GM21367 (cell line): ENCODE results near the gene TMEM116.
"Not testable (repeated sequence)": the region's sequence is repeated elsewhere in the genome, so short reads cannot be mapped to it uniquely, and the experiment has no call there.

Source experiments
- ATAC-seq: cut with Tn5 transposase; IDR thresholded peaks from one replicate; pipeline ENCODE4 v1.9.1; 2021; ENCODE audit not compliant: unreplicated experiment

TMEM116 gene

DNA sequence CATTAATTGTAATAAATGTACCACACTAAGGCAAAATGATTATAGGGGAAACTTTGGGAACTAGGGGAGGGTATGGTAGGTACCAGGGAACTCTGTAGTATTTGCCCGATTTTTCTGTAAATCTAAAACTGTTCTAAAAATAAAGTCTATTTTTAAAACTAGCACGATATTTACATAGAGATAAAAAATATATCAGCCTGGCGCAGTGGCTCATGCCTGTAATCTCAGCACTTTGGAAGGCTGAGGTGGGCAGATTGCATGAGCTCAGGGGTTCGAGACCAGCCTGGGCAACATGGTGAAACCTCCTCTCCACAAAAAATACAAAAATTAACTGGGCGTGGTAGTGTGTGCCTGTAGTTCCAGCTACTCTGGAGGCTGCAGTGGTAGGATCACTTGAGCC is 32.4 kb downstream of the TMEM116 start:
- ATAC-seq: no peak

DNA sequence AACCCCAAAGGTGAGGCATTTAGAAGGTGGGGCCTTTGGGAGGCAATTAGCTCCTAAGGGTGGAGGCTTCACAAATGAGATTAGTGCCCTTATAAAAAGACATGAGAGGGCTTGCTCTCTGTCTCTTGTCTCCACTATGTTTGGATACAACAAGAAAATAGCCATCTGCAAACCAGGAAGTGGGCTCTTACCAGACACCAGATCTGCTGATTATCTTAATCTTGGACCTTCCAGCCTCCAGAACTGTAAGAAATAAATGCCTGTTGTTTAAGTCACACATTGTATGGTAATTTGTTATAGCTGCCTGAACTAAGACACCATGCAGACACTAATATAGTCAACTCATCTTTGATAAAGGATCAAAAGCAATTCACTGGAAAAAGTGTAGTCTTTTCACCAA is 34.4 kb downstream of the TMEM116 start:
- ATAC-seq: no peak

DNA sequence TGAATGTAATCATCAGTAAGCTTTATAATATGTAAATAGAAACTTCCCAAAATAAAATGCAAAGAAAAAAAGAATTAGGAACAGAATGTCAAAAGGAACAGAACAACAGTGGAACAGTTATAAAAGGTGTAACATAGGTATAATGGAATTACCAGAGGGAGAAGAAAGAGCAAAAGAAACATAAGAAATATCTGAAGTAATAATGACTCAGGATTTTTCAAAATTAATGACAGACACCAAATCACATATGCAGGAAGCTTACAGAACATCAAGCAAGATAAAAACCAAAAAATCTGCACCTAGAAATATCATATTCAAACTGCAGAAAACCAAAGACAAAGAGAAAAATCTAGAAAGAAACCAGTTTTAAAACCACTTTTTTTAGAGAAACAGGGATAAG is 36.1 kb downstream of the TMEM116 start:
- no peak for ATAC-seq

DNA sequence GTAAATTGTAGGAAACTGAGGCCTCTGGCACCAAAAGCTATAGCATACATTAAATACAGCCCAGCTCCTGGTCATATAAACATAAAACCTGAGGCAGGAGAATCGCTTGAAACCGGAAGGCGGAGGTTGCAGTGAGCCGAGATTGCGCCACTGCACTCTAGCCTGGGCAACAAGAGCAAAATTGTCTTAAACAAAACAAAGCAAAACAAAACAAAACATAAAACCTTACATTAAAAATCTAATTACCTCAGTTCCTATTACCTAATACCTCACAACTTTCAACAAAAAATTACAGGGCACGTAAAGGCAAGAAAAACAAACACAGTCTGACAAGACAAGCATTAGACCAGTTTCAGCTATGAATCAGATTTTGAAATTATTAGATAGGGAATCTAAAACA is 36.7 kb downstream of the TMEM116 start:
- no peak for ATAC-seq

DNA sequence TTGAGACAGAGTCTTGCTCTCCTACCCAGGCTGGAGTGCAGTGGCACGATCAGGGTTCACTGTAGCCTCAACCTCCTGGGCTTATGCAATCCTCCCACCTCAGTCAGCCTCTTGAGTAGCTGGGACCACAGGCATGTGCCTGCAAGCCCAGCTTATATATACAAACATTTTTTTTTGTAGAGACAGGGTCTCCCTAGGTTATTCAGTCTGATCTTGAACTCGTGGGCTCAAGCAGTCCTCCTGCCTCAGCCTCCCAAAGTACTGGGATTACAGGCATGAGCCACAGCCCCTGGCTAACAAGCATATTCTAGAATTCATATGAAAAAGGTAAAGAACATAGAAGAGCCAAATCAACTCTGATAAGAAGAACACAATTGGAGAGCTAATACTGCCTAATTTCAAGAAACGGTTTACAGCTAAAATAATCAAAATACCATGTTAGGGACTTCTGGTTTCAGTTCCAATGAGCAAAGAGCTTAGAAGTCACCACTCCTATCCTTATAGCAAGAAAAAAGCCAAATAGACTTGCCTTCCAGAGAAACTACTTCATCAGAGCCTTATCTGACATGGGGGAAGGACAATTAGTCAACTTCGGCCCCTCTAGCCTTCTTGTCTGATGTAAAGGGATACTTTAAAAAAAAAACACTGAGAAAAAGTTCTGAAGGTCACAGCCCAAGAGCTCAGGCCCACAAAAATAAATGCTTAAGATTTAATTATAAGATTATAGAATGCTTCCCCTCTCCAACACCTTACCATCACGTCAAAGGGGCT is 37.6 kb downstream of the TMEM116 start:
- no peak for ATAC-seq

DNA sequence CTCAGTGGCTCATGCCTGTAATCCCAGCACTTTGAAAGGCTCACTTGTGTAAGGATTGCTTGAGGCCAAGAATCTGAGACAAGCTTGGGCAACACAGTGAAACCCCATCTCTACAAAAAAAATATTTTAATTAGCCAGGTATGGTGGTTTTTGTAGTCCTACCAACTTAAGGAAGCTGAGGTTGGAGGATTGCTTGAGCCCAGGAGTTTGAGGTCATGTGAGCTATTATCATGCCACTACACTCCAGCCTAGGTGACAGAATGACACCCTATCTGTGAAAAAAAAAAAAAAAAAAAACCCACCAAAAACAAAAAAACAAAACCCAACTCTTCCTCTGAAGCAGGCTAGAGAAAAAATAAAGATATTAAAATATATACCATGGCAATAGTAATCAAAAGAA is 41.2 kb downstream of the TMEM116 start:
- no peak for ATAC-seq

DNA sequence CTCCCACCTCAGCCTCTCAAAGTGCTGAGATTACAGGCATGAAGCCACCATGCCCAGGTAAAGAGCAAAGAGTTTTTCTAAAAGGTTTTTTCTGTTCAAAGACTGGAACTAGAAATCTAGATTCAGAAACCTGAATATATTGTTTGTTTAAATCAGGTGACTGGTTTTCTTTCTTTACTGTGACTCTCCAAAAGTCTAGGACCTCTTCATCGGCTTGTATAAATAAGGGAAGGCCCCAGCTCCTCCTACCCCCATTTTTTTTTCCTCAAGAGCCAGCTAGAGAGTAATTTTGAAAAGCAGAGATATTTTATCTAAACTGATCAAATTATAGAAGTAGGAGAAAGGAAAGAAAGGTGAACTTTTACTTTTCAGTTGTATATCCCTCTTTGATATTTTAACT is 48.0 kb downstream of the TMEM116 start:
- ATAC-seq: no peak

DNA sequence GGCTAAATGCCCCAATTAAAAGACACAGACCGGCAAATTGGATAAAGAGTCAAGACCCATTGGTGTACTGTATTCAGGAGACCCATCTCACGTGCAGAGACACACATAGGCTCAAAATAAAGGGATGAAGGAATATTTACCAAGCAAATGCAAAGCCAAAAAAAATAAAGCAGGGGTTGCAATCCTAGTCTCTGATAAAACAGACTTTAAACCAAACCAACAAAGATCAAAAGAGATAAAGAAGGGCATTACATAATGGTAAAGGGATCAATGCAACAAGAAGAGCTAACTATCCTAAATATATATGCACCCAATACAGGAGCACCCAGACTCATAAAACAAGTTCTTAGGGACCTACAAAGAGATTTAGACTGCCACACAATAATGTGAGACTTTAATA is 53.4 kb downstream of the TMEM116 start:
- not testable (repeated sequence) for ATAC-seq

DNA sequence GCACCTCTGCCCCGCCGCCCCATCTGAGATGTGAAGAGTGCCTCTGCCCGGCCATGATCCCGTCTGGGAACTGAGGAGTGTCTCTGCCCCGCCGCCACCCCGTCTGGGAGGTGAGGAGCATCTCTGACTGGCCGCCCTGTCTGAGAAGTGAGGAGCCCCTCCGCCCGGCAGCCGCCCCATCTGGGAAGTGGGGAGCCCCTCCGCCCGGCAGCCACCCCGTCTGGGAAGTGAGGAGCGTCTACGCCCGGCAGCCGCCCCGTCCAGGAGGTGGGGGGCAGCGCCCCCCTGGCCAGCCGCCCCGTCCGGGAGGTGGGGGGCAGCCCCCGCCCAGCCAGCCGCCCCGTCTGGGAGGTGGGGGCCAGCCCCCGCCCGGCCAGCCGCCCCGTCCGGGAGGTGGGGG is 55.7 kb downstream of the TMEM116 start:
- ATAC-seq: not testable (repeated sequence)

DNA sequence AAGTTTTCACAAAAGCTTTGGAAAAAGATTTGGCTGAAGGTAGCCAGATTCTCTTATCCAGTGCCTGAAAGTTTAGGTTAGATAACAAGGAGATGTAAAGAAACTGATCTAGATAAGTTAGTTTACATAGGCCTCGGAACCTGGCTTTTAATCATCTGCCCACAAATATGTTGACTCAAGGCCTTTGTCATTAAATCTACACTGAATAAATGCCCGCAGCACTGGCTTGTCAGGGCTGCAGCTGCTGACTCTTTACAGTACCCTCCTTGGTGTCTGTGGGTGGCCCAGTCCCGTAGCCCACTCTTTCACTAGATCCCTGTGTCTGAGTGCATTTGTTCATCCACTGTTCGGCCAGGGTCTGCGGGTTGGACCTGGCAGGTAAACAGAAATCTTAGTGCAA is 58.0 kb downstream of the TMEM116 start:
- ATAC-seq: no peak

DNA sequence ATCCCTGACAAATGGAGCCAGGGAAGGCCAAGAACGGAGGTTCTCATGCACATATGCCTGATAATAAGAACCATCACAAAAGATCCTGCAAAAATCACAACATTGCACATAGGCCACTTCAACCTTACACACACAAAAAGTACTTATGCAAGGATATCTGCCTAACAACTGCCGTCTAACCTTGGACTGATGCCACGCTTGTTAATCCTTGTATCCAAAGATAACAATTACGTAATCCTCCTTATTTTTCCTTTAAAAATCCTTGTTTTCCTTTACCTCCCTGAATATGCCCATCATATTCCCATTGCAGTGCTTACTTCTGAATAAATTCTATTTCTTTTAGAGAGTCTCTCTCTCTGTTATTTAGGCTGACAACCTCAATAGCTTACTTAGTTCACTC is 59.5 kb downstream of the TMEM116 start:
- no peak for ATAC-seq

DNA sequence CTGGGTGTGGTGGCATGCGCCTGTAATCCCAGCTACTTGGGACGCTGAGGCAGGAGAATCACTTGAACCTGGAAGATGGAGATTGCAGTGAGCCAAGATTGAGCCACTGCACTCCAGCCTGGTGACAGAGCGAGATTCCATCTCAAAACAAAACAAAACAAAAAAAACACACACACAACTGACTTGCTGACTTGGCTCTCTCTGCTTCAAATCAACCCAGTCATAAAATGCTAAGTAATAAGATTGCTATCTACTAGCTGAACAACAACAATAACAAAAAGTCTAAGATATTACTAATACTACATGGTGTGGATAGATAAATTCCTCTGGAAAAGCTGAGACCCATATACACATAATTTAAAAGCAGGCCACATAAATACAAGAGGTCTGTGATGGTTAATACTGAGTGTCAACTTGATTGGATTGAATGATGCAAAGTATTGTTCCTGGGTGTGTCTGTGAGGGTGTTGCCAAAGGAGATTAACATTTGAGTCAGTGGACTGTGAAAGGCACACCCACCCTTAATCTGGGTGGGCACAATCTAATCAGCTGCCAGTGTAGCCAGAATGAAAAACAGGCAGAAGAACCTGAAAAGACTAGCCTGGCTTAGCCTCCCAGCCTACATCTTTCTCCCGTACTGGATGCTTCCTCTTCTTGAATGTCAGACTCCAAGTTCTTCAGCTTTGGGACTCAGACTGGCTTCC is 60.7 kb downstream of the TMEM116 start:
- not testable (repeated sequence) for ATAC-seq

DNA sequence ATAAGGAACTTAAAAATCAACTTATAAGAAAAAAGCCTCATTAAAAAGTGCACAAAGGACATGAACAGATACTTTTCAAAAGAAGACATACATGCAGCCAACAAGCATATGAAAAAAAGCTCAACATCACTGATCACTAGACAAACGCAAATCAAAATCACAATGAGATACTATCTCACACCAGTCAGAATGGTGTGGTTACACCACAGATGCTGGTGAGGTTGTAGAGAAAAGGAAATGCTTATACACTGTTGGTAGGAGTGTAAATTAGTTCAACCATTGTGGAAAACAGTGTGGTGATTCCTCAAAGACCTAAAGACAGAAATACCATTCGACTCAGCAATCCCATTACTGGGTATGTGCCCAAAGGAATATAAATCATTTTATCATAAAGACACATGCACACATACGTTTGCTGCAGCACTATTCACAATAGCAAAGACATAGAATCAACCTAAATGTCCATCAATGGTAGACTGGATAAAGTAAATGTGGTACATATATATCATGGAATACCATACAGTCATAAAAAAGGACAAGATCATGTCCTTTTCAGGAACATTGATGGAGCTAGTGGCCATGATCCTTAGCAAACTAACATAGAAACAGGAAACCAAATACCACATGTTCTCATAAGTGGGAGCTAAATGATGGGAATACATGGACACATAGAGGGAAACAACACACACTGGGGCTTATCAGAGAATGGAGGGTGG is 61.8 kb downstream of the TMEM116 start:
- ATAC-seq: not testable (repeated sequence)

DNA sequence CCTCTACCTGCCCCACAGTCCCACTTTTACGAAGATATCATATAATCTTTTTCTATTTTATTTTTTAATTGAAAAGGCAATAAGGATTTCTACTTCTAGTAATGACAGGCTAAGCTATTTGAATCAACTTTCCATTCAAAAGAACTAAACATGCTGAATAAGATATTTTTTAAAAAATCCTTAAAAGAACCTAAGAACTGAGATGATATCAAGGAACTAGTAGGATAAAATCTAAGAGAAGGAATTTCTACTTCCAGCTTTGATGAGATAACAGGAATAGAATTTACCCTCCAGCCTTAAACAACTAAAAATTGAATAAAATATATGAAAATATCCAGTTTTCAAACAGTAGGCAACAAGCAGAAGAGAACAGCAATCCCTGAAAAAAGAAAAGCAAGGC is 69.0 kb downstream of the TMEM116 start:
- no peak for ATAC-seq

DNA sequence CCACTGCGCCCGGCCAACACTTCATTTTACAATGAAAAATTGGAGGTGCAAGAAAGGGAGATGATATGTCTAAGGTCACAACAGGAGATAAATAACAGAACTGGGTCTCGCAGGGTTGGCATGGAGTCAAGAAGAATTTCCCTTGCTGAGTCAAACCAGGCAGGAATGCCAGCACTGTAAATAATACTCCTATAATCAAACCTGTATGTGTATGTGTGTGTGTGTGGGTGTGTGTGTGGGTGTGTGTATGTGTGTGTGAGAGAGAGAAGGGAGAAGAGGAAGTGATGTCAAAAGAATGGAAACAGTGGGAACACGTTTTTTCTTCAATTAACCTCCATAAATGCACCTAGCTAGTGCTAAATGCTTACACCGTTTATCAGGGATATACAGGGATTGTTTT is 70.4 kb downstream of the TMEM116 start:
- ATAC-seq: no peak

DNA sequence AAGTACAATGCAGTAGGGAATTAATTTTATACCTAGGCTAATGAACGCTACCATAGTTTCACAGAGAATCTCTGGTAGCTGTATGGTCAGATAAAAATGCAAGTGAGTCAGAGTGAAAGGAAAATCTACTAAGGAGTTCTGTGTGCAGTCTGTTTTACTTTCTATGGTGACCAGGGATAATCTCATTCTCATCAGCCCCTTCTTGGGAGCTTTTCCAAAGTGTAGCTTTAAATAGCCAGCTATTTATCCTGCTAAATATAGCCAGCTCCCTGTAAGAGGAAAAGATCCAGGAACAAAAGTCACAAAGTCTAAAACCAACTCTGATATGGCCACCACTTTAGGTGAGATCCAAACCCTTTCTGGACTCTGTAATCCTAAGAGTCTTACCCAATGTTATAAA is 75.5 kb downstream of the TMEM116 start:
- ATAC-seq: no peak

DNA sequence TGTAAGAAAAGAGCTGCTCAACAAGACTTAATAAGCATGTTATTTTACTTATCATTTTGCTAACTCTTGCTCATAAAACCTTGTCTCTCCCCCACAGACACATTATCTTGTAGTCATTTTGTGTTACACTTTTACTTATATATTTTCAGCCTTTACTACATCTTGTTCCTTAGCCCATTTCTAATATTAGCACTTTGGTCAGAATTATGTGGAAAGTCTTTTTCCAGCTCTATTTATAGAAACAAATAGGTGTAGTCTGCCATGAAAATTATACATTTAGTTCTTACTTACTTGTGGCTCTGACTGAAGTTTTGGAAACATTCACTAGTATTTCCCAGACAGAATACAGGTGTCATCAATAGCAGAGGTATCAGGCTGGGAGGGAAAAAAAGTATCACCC is 76.1 kb downstream of the TMEM116 start:
- no peak for ATAC-seq

DNA sequence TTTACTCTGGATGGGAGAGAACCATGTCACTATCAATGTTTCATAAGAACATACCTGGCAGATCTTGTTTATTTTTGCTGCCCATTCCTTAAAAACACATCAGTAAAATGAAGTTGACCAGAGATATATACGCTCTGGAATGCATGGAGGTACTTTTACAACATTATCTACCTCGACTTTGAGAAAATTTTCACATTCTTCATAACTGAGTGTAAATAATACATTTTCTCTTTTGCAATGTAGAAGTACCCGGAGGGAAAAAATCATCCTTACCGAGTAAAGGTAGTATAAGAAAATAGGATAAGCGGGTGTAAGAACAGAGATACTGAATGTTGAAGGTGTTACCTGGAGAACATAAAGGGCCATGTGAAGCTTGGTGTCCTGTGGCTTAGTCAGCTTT is 80.7 kb downstream of the TMEM116 start:
- no peak for ATAC-seq

DNA sequence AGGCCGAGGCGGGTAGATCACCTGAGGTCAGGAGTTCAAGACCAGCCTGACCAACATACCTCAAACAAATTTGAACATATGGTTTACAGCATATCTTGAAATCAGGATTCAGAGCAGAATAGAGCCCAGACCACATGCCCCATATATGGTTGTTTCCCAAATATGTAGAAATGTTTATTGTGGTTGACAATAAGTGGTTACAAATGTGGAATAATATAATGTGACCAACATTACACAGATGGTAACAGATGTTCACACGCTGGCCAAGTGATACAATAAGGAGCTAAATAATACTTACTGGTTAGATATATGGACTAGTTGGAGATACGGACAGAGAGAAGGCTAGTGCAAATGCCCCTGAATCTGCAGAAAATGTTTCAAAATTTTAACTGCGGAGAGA is 85.6 kb downstream of the TMEM116 start:
- ATAC-seq: no peak

DNA sequence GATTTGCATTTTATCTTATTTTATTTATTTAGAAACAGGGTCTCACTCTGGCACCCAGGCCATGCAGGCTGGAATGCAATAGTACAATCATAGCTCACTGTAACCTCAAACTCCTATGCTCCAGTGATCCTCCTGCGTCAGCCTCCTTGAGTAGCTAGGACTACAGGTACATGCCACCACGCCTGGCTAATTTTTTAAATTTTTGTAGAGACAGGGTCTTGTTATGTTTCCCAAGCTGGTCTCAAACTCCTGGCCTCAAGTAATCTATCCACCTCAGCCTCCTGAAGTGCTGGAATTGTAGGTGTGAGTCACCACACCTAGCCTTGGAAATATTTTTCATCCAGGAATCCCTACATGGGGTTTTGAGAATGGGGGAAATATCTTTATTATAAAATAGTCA is 86.3 kb downstream of the TMEM116 start:
- ATAC-seq: no peak

DNA sequence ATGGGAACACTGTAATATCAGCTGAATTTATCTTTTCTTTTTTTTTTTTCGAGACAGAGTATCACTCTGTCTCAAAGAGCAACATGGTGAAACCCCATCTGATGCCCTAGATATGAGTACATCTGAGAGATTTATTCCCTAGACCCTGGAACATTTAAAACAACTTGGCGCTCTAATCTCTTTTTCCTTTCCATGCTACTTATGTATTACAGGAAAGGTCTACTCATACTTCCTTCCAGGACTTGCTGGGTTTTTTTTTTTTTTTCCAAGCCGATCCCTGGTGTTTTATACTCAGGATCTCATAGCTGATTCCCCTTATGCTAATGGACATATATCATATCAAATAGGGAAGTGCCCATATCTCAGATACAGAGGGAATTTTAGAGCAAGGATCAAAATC is 87.8 kb downstream of the TMEM116 start:
- ATAC-seq: no peak

DNA sequence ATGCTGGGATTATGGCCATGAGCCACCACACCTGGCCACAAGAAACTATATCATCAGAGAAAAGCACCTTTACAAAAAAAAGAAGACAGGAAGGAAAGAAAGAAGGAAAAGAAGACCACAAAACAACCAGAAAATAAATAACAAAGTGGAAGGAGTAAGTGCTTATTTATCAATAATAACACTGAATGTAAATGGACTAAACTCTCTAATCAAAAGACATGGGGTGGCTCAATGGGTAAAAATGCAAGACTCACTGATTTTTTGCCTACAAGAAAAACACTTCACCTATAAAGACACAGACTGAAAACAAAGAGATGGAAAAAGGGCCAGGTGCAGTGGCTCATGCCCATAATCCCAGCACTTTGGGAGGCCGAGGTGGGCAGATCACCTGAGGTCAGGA is 105.2 kb downstream of the TMEM116 start:
- no peak for ATAC-seq
